ENCODE data around the gene SMARCA1.

Gene SMARCA1

GRCh38 chrX:129531132-129531531, 7.8 kb upstream of the SMARCA1 start:
- DNase-seq (ENCODE audit: low read depth in 4 of 4, low spot score in 1 of 4): no peak

GRCh38 chrX:129530410-129530809, 7.1 kb upstream of the SMARCA1 start:
- DNase-seq (ENCODE audit: low read depth in 4 of 4, low spot score in 1 of 4): no peak

- DNase-seq (ENCODE audit: low read depth in 4 of 4, low spot score in 1 of 4): no peak
These were observed 6.5 kb upstream of the SMARCA1 start for GRCh38 chrX:129529685-129530281.

GRCh38 chrX:129525896-129526295, 2.6 kb upstream of the SMARCA1 start:
- DNase-seq (ENCODE audit: low read depth in 4 of 4, low spot score in 1 of 4): no peak

GRCh38 chrX:129525162-129525561, 1.9 kb upstream of the SMARCA1 start:
- no peak for DNase-seq (ENCODE audit: low read depth in 4 of 4, low spot score in 1 of 4)

GRCh38 chrX:129524250-129524850, 1.1 kb upstream of the SMARCA1 start:
- DNase-seq (ENCODE audit: low read depth in 4 of 4, low spot score in 1 of 4): no peak

GRCh38 chrX:129522184-129523078, 859 bp downstream of the SMARCA1 start:
- DNase-seq (ENCODE audit: low read depth in 4 of 4, low spot score in 1 of 4): no peak

GRCh38 chrX:129520151-129520550, 3.1 kb downstream of the SMARCA1 start:
- no peak for DNase-seq (ENCODE audit: low read depth in 4 of 4, low spot score in 1 of 4)

GRCh38 chrX:129516402-129516801, 6.9 kb downstream of the SMARCA1 start:
- DNase-seq (ENCODE audit: low read depth in 4 of 4, low spot score in 1 of 4): no peak

- no peak for DNase-seq (ENCODE audit: low read depth in 4 of 4, low spot score in 1 of 4)
These were observed 10.9 kb downstream of the SMARCA1 start for GRCh38 chrX:129512409-129512808.

GRCh38 chrX:129511689-129512088, 11.6 kb downstream of the SMARCA1 start:
- DNase-seq (ENCODE audit: low read depth in 4 of 4, low spot score in 1 of 4): no peak

- DNase-seq (ENCODE audit: low read depth in 4 of 4, low spot score in 1 of 4): no peak
These were observed 13.0 kb downstream of the SMARCA1 start for GRCh38 chrX:129510331-129510730.

- DNase-seq (ENCODE audit: low read depth in 4 of 4, low spot score in 1 of 4): no peak
These were observed 26.0 kb downstream of the SMARCA1 start for GRCh38 chrX:129497146-129497843.

GRCh38 chrX:129496625-129497024, 26.7 kb downstream of the SMARCA1 start:
- DNase-seq (ENCODE audit: low read depth in 4 of 4, low spot score in 1 of 4): no peak

- DNase-seq (ENCODE audit: low read depth in 4 of 4, low spot score in 1 of 4): no peak
These were observed 27.4 kb downstream of the SMARCA1 start for GRCh38 chrX:129495900-129496299.

- no peak for DNase-seq (ENCODE audit: low read depth in 4 of 4, low spot score in 1 of 4)
These were observed 28.4 kb downstream of the SMARCA1 start for GRCh38 chrX:129494887-129495286.

- no peak for DNase-seq (ENCODE audit: low read depth in 4 of 4, low spot score in 1 of 4)
These were observed 29.6 kb downstream of the SMARCA1 start for GRCh38 chrX:129493643-129494042.

- DNase-seq (ENCODE audit: low read depth in 4 of 4, low spot score in 1 of 4): no peak
These were observed 33.0 kb downstream of the SMARCA1 start for GRCh38 chrX:129490330-129490729.

- DNase-seq (ENCODE audit: low read depth in 4 of 4, low spot score in 1 of 4): no peak
These were observed 34.9 kb downstream of the SMARCA1 start for GRCh38 chrX:129488359-129488758.

- no peak for DNase-seq (ENCODE audit: low read depth in 4 of 4, low spot score in 1 of 4)
These were observed 42.4 kb downstream of the SMARCA1 start for GRCh38 chrX:129480889-129481288.

GRCh38 chrX:129478516-129478915, 44.8 kb downstream of the SMARCA1 start:
- DNase-seq (ENCODE audit: low read depth in 4 of 4, low spot score in 1 of 4): no peak

GRCh38 chrX:129472116-129472515, 51.2 kb downstream of the SMARCA1 start:
- DNase-seq (ENCODE audit: low read depth in 4 of 4, low spot score in 1 of 4): no peak

Data from stimulated activated CD4-positive, alpha-beta T cell treated with anti-CD3 and anti-CD28 coated beads, Interleukin-1b, Interleukin-23, amount 100 ng/mL, for 24 hours (primary cell).